Parathyroid adenoma (tissue), 2 donors: Measurements from ENCODE around the gene TMEM92.

Source experiments
- H2AFZ ChIP-seq: fragments of 300-600 bp; sonication (generic); one replicate; pipeline ENCODE4 v1.7.0; 2017; ENCODE audit warnings: antibody characterized with exemption, mild to moderate bottlenecking
- H3K27ac ChIP-seq: fragments of 300-600 bp; sonication (generic); one replicate; pipeline ENCODE4 v1.7.0; 2017
- H3K27me3 ChIP-seq: fragments of 300-600 bp; sonication (generic); one replicate; pipeline ENCODE4 v1.7.0; 2017; ENCODE audit warnings: low read length; ENCODE audit not compliant: control insufficient read depth, insufficient read depth
- H3K36me3 ChIP-seq: fragments of 300-600 bp; sonication (generic); one replicate; pipeline ENCODE4 v1.7.0; 2017; ENCODE audit warnings: low read length; ENCODE audit not compliant: control insufficient read depth, insufficient read depth
- H3K4me1 ChIP-seq: fragments of 300-600 bp; sonication (generic); one replicate; pipeline ENCODE4 v1.7.0; 2017; ENCODE audit warnings: control low read depth
- H3K4me2 ChIP-seq: fragments of 300-600 bp; sonication (generic); one replicate; pipeline ENCODE4 v1.7.0; 2017; ENCODE audit warnings: low read length
- H3K4me3 ChIP-seq: fragments of 300-600 bp; sonication (generic); one replicate; pipeline ENCODE4 v1.7.0; 2017; ENCODE audit warnings: low read depth, low read length
- H3K79me2 ChIP-seq: fragments of 300-600 bp; sonication (generic); one replicate; pipeline ENCODE4 v1.7.0; 2017; ENCODE audit warnings: control low read depth
- H3K9ac ChIP-seq: fragments of 300-600 bp; sonication (generic); one replicate; pipeline ENCODE4 v1.7.0; 2017; ENCODE audit warnings: mild to moderate bottlenecking
- H3K9me3 ChIP-seq: fragments of 300-600 bp; sonication (generic); one replicate; pipeline ENCODE4 v1.7.0; 2017; ENCODE audit warnings: low read length; ENCODE audit not compliant: control insufficient read depth
- TF ChIP-seq, protein P1 (sequence below): fragments of 300-600 bp; sonication (generic); IDR thresholded peaks from one replicate; pipeline ENCODE4 v1.7.0; 2017; ENCODE audit warnings: antibody characterized with exemption, mild to moderate bottlenecking
- donor health status: primary hyperparathyroidism.

The TMEM92 gene

DNA sequence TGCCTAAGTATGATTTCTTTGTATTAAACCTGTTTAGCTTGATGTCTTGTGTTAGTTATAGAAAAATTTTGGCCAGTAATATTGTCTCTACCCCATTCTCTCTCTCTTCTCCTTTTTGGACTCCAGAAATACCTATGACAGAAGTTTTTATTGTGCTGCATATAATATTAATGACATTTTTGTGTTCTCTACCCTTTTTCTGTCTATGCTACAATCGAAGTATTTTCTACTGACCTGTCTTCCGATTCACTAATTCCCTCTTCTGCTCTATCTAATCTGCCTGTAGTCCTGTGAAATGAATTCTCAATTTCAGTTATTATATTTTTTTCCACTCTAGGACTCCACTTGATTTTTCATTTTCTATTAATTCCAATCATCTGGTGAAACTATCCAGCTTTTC is 26.0 kb upstream of the TMEM92 start:
- Histone ChIP-seq H3K4me2 (no peak overlapping the region), H2AFZ (no peak overlapping the region), H3K27me3 (peaks cover 2% of the 10 kb centered on the region), H3K9ac (no peak overlapping the region), H3K27ac (no peak overlapping the region), H3K79me2 (no peaks in the 10 kb centered on the region), H3K4me1 (no peaks in the 10 kb centered on the region), H3K4me3 (no peak overlapping the region), H3K36me3 (no peaks in the 10 kb centered on the region), H3K9me3 (no peaks in the 10 kb centered on the region)
- TF ChIP-seq, protein P1, sequence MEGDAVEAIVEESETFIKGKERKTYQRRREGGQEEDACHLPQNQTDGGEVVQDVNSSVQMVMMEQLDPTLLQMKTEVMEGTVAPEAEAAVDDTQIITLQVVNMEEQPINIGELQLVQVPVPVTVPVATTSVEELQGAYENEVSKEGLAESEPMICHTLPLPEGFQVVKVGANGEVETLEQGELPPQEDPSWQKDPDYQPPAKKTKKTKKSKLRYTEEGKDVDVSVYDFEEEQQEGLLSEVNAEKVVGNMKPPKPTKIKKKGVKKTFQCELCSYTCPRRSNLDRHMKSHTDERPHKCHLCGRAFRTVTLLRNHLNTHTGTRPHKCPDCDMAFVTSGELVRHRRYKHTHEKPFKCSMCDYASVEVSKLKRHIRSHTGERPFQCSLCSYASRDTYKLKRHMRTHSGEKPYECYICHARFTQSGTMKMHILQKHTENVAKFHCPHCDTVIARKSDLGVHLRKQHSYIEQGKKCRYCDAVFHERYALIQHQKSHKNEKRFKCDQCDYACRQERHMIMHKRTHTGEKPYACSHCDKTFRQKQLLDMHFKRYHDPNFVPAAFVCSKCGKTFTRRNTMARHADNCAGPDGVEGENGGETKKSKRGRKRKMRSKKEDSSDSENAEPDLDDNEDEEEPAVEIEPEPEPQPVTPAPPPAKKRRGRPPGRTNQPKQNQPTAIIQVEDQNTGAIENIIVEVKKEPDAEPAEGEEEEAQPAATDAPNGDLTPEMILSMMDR, result no peak

GRCh38 chr17:50252781-50253180 is 21.5 kb upstream of the TMEM92 start:
- H3K4me3 ChIP-seq, result no peak overlapping the region
- H3K4me2 ChIP-seq, result no peak overlapping the region
- no peak overlapping the region for H3K9ac ChIP-seq
- no peaks in the 10 kb centered on the region for H3K36me3 ChIP-seq
- H3K9me3 ChIP-seq, result no peaks in the 10 kb centered on the region
- H3K27ac ChIP-seq, result no peak overlapping the region
- H3K4me1 ChIP-seq, result no peaks in the 10 kb centered on the region
- H3K79me2 ChIP-seq, result no peaks in the 10 kb centered on the region
- H3K27me3 ChIP-seq, result peaks cover 2% of the 10 kb centered on the region
- TF ChIP-seq, protein P1, result no peak
- H2AFZ ChIP-seq, result no peak overlapping the region

DNA sequence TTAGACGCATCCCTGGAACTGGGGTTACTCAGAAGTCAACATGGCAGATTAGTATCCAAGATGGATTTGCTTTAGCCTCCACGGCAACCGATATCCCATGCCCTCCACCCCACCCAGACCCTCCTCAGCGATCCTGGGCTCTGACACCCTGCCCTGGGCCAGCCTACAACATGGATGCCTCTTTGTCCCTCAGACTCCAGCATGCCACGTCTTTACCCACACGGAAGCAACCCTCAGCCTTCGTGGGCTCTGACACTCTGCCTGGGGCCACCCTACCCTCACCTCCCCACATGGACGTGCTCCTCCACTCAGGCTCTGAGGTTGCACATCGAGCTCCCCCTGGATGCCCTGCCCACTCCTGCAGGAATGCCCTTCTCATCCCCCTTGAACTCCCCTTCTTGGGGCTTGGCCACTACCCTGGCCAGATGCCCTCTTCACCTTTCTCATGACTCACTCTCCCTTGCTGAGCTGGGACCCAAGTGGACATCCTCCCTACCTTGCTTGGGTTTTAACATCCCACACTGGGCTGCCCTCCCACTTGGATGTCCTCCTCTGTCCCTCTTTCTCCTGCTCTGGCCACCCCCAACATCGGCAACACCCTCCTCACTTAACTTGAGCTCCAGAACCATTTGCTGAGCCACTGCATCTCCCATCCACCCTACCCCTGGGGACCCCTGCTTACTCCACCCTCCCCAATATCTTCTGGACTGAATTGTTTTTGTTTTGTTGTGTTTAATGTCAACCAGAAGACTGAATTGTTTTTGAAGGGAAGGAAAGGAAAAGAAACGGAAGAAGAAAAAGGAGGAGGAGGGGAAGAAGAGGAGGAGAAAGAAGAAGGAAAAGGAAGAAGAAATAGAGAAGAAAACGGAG is 18.3 kb upstream of the TMEM92 start:
- H2AFZ ChIP-seq, result no peak overlapping the region
- TF ChIP-seq, protein P1, result no peak
- H3K4me3 ChIP-seq, result no peak overlapping the region
- no peak overlapping the region for H3K4me2 ChIP-seq
- no peaks in the 10 kb centered on the region for H3K27me3 ChIP-seq
- H3K9me3 ChIP-seq, result no peaks in the 10 kb centered on the region
- H3K36me3 ChIP-seq, result no peaks in the 10 kb centered on the region
- H3K9ac ChIP-seq, result no peak overlapping the region
- no peaks in the 10 kb centered on the region for H3K4me1 ChIP-seq
- H3K79me2 ChIP-seq, result no peaks in the 10 kb centered on the region
- H3K27ac ChIP-seq, result no peak overlapping the region

DNA sequence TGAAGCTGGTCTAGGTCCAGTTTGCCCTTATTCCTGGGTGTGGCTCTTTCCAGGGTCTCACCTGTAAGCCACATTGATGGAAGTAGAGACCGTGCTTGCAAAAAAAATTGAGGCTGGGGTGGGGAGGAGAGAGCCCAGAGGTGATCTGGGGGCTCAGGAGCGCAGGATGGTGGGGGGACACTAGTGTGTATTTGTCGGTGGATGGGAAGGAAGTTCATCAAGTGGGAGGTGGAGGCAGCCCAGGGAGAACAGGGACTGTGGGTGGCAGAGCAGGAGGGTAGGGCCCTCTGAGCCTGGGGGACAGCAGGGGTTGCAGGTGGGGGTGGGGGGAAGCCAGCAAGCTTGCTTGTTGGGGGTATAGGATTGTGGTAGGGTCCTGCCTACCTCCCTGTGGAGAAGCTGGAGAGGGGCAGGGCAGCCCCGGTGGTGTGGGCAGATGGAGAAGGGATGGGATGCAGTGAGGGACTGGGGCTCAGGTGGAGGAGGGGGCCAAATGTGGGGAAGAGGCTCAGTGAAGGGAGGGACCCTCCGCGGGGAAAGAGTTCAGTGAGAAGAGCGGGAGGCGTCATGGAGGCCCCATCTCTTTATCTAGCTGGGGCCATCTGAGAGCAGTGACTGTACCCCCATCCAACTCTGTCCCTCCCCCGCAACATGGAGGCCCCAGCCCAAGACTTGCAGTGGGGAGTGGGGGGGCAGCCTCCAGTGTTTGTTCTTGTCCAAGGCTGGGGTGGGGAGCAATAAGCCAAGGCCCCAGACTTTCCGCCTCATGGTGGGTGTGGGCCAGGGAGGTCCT is 17.2 kb upstream of the TMEM92 start:
- Histone ChIP-seq H3K27ac (no peak overlapping the region), H3K4me3 (no peak overlapping the region), H3K4me2 (no peak overlapping the region), H3K4me1 (no peaks in the 10 kb centered on the region), H3K27me3 (no peaks in the 10 kb centered on the region), H3K9me3 (no peaks in the 10 kb centered on the region), H3K79me2 (no peaks in the 10 kb centered on the region), H3K9ac (no peak overlapping the region), H3K36me3 (no peaks in the 10 kb centered on the region), H2AFZ (no peak overlapping the region)
- TF ChIP-seq, protein P1, result no peak
